Stimulated activated CD8-positive, alpha-beta memory T cell treated with anti-CD3 and anti-CD28 coated beads, Interleukin-15, amount 100 ng/mL, for 4 hours (primary cell): ENCODE results near the gene DNAJC10.

Experiments
- DNase-seq, 2 donors: peaks; one replicate each; pipeline ENCODE4 v3.0.0-alpha.2; 2020; ENCODE audit warnings: low read depth in 2 of 2

The DNAJC10 gene

GRCh38 chr2:182836451-182836850 lies 120.4 kb downstream of the DNAJC10 start:
- no peak for DNase-seq
